Adrenal gland (tissue), 12 donors: ENCODE results near the gene PHOSPHO1. TPM values are rescaled to one million over a fixed set of nuclear protein-coding genes. Genes with fewer than 3 reads are reported as not detected.

Experiments used
- DNase-seq, 7 donors: peaks; one replicate each; pipeline ENCODE4 v3.0.0-alpha.2; 2019 to 2020
- H3K27ac ChIP-seq, 5 donors: fragments of 200-600 bp; sonication (generic) in 4 of 5; 1 replicate in 3 of 5; 2 replicates in 2 of 5; pipeline versions ENCODE4 v1.5.1 to v1.8.0; 2016 to 2020; ENCODE audit warnings: mild to moderate bottlenecking in 1 of 5
- H3K27me3 ChIP-seq: fragments of 200-600 bp; 2 replicates; pipeline ENCODE4 v1.8.0; 2021
- H3K36me3 ChIP-seq, 2 donors: fragments of 200-600 bp; replicated peaks in 1 of 2; 1 replicate in 1 of 2; 2 replicates in 1 of 2; pipeline versions ENCODE4 v1.5.1 to v1.8.0; 2018 to 2022
- H3K4me1 ChIP-seq, 2 donors: fragments of 200-600 bp; replicated peaks in 1 of 2; 1 replicate in 1 of 2; 2 replicates in 1 of 2; pipeline versions ENCODE4 v1.5.1 to v1.8.0; 2018 to 2021
- H3K4me3 ChIP-seq, 4 donors: fragments of 200-600 bp; sonication (generic) in 3 of 4; one replicate each; pipeline ENCODE4 v1.5.1; 2016 to 2018
- H3K9me3 ChIP-seq, 3 donors: fragments of 200-600 bp; sonication (generic) in 1 of 3; replicated peaks in 1 of 3; 1 replicate in 2 of 3; 2 replicates in 1 of 3; pipeline versions ENCODE4 v1.5.1 to v1.8.0; 2016 to 2021
- CTCF ChIP-seq, 6 experiments: fragments of 450-650 bp in 4 of 6; fragments of 200-600 bp in 2 of 6; sonication (generic) in 1 of 6; IDR thresholded peaks; 1 replicate in 5 of 6; 2 replicates in 1 of 6; pipeline versions ENCODE4 v1.5.1 to v1.8.0; 2016 to 2021; ENCODE audit warnings: antibody characterized with exemption in 6 of 6, mild to moderate bottlenecking in 2 of 6, moderate library complexity in 1 of 6
- POLR2A ChIP-seq, 2 donors: fragments of 450-650 bp; IDR thresholded peaks; one replicate each; pipeline ENCODE4 v1.6.1; 2017; ENCODE audit warnings: antibody characterized with exemption in 2 of 2, mild to moderate bottlenecking in 2 of 2, moderate library complexity in 1 of 2
- WGBS, 4 donors: extraction: QIAGEN DNeasy Blood & Tissue Kit in 2 of 4; methylation state at CpG; one replicate each; pipeline versions ENCODE4 v1.1.5 to v1.1.7; 2013 to 2017; 5-methylcytosine and 5-hydroxymethylcytosine counted together
- intact Hi-C, 2 donors: fragments of 100-400 bp; cut with DNase I; formaldehyde crosslinking; loops; one replicate each; pipeline versions ENCODE4 v1.14.1 to v1.15.0; 2022 to 2023
- polyA plus RNA-seq, 3 donors: library from polyadenylated mRNA; stranded (reverse); fragments of 200-250 nt in 2 of 3; fragments of 350-450 nt in 1 of 3; fragmentation: Illumina TruSeq in 1 of 3; extraction: RNeasy Lipid Tissue Mini Kit (QIAGEN cat#74804) in 1 of 3; gene quantifications; one replicate each; pipeline ENCODE4 v1.2.3, GENCODE V29; 2013 to 2014
- total RNA-seq, 9 donors: library from RNA; depleted of rRNA in 4 of 9; stranded (reverse); fragments of >200 nt in 4 of 9; fragments of 120-200 nt in 1 of 9; fragmentation: NEBNext Ultra II Directional in 1 of 9; extraction: Animal tissue kit (Norgen Biotek cat#: 25700) in 1 of 9; gene quantifications; one replicate each; pipeline versions ENCODE4 v1.1.0 to v1.2.4, GENCODE V29; 2013 to 2023
- donor health status: healthy with polysubstance abuse.
- donor health status: Bipolar disorder and iron deficiency.
- donor health status: DM: yes; HTN: yes; CAD: no.
- donor health status: DM: no; HTN: no; CAD: no.
- donor health status: DM: no; HTN: no; CAD: no.
- donor health status: DM: yes; HTN: yes; CAD: no.

PHOSPHO1 gene
- total and polyA plus RNA-seq, 12 donors: 0.25 to 5.5 (median 0.61) TPM; not detected in 5

GRCh38 chr17:49197346-49197998 lies 33.1 kb downstream of the PHOSPHO1 start:
- DNase-seq: no peak
- no peak overlapping the region for H3K27ac ChIP-seq
- intact Hi-C loops: no loop called here
- TF ChIP-seq POLR2A (IDR thresholded peaks at IDR 0.05) (no peak), CTCF (IDR thresholded peaks at IDR 0.05) (no peak)
- H3K4me3 ChIP-seq: no peak overlapping the region
- H3K9me3 ChIP-seq: no peaks in the 10 kb centered on the region
- no peaks in the 10 kb centered on the region for H3K27me3 ChIP-seq
- H3K36me3 ChIP-seq: no peaks in the 10 kb centered on the region
- peaks cover 5 to 7% of the 10 kb centered on the region in 2 donors for H3K4me1 ChIP-seq
- 43 to 58% (median 52%) methylated on average over 5 of the region's 5 CpGs for WGBS, 4 donors

- no peak overlapping the region for H3K4me3 ChIP-seq
- no peaks in the 10 kb centered on the region for H3K9me3 ChIP-seq
- no peaks in the 10 kb centered on the region for H3K27me3 ChIP-seq
- WGBS, 4 donors: 69 to 80% (median 79%) methylated on average over 3 of the region's 3 CpGs
- H3K36me3 ChIP-seq: no peaks in the 10 kb centered on the region
- peaks cover 5 to 7% of the 10 kb centered on the region in 2 donors for H3K4me1 ChIP-seq
- no peak for TF ChIP-seq CTCF (IDR thresholded peaks at IDR 0.05)
- TF ChIP-seq POLR2A (IDR thresholded peaks at IDR 0.05): no peak
- H3K27ac ChIP-seq: no peak overlapping the region
- intact Hi-C loops: no loop called here
- DNase-seq: no peak
Observed at GRCh38 chr17:49196520-49196919, 34.1 kb downstream of the PHOSPHO1 start.

- Histone ChIP-seq H3K4me3 (no peak overlapping the region), H3K4me1 (peaks cover 5 to 7% of the 10 kb centered on the region in 2 donors), H3K9me3 (no peaks in the 10 kb centered on the region), H3K36me3 (no peaks in the 10 kb centered on the region), H3K27ac (no peak overlapping the region), H3K27me3 (no peaks in the 10 kb centered on the region)
- TF ChIP-seq CTCF (IDR thresholded peaks at IDR 0.05): no peak
- TF ChIP-seq POLR2A (IDR thresholded peaks at IDR 0.05): no peak
- no peak for DNase-seq
- intact Hi-C loops: no loop called here
- 75 to 83% (median 79%) methylated on average over 4 of the region's 4 CpGs for WGBS, 4 donors
Observed at GRCh38 chr17:49195751-49196150, 34.8 kb downstream of the PHOSPHO1 start.

- WGBS, 4 donors: 45 to 56% (median 48%) methylated on average over 3 of the region's 3 CpGs
- Histone ChIP-seq H3K27ac (peak overlapping the region in 2 of 5 donors; percentile 66 to 99), H3K36me3 (no peaks in the 10 kb centered on the region), H3K9me3 (no peaks in the 10 kb centered on the region), H3K4me3 (no peak overlapping the region), H3K4me1 (peaks cover 5 to 7% of the 10 kb centered on the region in 2 donors), H3K27me3 (no peaks in the 10 kb centered on the region)
- no peak for DNase-seq
- intact Hi-C loops: no loop called here
- TF ChIP-seq CTCF (IDR thresholded peaks at IDR 0.05) (no peak), POLR2A (IDR thresholded peaks at IDR 0.05) (no peak)
Observed at GRCh38 chr17:49194297-49194607, 36.3 kb downstream of the PHOSPHO1 start.
